ENCODE results near the gene MRPS16.

GRCh38 chr10:73248259-73248724 is 4.2 kb downstream of the MRPS16 start:
- no peak for TF ChIP-seq CTCF (IDR thresholded peaks at IDR 0.05; ENCODE audit: low read length)
- TF ChIP-seq EZH2 (IDR thresholded peaks at IDR 0.05; ENCODE audit: borderline replicate concordance, low read length): no peak

Data from OCI-LY1 (cell line).